ENCODE results near the gene ESR1.

- TF ChIP-seq CTCF (IDR thresholded peaks at IDR 0.05) (no peak), POLR2A (IDR thresholded peaks at IDR 0.05) (no peak), EP300 (IDR thresholded peaks at IDR 0.05) (no peak)
These were observed 348.3 kb downstream of the ESR1 start for GRCh38 chr6:152155792-152156191.

Data from upper lobe of left lung (tissue), 4 donors.